ENCODE results near the gene MRPL32. TPM values are rescaled to one million over a fixed set of nuclear protein-coding genes. Genes with fewer than 3 reads are reported as not detected.

MRPL32 gene
- total RNA-seq, 1 experiment from 2014 or later = 47.5 TPM

DNA sequence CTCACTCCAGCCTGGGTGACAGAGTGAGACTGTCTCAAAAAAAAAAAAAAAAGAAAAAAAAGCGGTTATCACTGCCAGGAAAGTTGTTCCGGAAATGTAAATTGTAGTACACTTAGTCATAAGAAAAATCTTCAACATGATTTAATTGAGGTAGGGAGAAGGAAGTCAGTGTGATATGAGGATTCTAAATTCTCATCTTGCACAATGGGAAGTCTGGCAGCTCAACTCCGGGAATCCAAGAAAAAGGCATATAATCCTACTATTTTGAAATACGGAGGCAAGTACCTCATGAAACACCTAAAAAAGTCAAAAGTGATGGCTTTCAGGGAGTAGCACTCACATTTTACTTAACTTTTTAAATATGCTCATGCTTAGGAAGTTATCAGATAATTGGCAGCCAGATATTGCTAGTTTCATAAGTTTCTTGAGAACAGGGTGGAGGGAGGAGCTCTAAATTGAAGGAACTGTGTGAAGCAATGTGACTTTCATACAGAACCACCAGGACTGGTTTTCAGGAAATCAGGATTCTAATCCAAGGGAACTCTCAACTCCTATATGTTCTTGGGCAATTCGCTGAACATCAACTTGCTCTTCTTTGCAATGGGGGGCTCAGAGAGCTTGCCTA lies 17.6 kb upstream of the MRPL32 start:
- Histone ChIP-seq H3K79me2 (ENCODE audit: insufficient read depth, low read length) (peaks cover 6% of the 10 kb centered on the region; the same call in 1 of the 2 replicates), H3K36me3 (ENCODE audit: control insufficient read depth in 1 of 2, insufficient read depth in 2 of 2, low read length in 2 of 2) (peaks cover 17 to 28% of the 10 kb centered on the region in 2 experiments), H3K4me1 (ENCODE audit: control insufficient read depth in 1 of 2, insufficient read depth in 2 of 2, low read length in 2 of 2) (peaks cover 0 to 17% of the 10 kb centered on the region in 2 experiments; a peak in 2 of 4 replicates), H2AFZ (ENCODE audit: low read depth, low read length, poor library complexity, severe bottlenecking) (no peak overlapping the region), H3K4me2 (ENCODE audit: low read length) (no peak overlapping the region), H3K4me3 (replicated peaks in 1 of 2; ENCODE audit: low read depth in 1 of 2, low read length in 2 of 2) (no peak overlapping the region), H3K9me3 (ENCODE audit: control insufficient read depth in 1 of 2, insufficient read depth in 1 of 2, low read depth in 1 of 2, low read length in 2 of 2) (no peaks in the 10 kb centered on the region), H3K9ac (ENCODE audit: low read length) (no peak overlapping the region), H3K27me3 (ENCODE audit: insufficient read depth, low read length) (no peaks in the 10 kb centered on the region), H4K20me1 (ENCODE audit: insufficient read depth) (no peaks in the 10 kb centered on the region), H3K27ac (ENCODE audit: low read depth, low read length) (no peak overlapping the region), H3K9me2 (ENCODE audit: insufficient read depth) (no peaks in the 10 kb centered on the region)
- CTCF ChIA-PET = no interaction called here
- RAD21 ChIA-PET (ENCODE audit: low non-redundant PET in 1 of 2, low total read pairs in 2 of 2, uncharacterized antibody in 2 of 2, unreplicated experiment in 2 of 2) = no interaction called here
- DNase-seq (ENCODE audit: low read depth, low spot score) = no peak
- BruUV-seq (replicated peaks) = no TSS peak
- ATAC-seq = no peak
- TF ChIP-seq ELF1 (IDR thresholded peaks at IDR 0.05; ENCODE audit: borderline replicate concordance, low read depth) = no peak
- TF ChIP-seq, protein P1, sequence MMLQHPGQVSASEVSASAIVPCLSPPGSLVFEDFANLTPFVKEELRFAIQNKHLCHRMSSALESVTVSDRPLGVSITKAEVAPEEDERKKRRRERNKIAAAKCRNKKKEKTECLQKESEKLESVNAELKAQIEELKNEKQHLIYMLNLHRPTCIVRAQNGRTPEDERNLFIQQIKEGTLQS (IDR thresholded peaks at IDR 0.05) = no peak
- TF ChIP-seq, protein P2, sequence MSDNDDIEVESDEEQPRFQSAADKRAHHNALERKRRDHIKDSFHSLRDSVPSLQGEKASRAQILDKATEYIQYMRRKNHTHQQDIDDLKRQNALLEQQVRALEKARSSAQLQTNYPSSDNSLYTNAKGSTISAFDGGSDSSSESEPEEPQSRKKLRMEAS (IDR thresholded peaks at IDR 0.05) = no peak
- TF ChIP-seq CBX3 (IDR thresholded peaks at IDR 0.05; ENCODE audit: low read depth) = no peak
- TF ChIP-seq, protein P3, sequence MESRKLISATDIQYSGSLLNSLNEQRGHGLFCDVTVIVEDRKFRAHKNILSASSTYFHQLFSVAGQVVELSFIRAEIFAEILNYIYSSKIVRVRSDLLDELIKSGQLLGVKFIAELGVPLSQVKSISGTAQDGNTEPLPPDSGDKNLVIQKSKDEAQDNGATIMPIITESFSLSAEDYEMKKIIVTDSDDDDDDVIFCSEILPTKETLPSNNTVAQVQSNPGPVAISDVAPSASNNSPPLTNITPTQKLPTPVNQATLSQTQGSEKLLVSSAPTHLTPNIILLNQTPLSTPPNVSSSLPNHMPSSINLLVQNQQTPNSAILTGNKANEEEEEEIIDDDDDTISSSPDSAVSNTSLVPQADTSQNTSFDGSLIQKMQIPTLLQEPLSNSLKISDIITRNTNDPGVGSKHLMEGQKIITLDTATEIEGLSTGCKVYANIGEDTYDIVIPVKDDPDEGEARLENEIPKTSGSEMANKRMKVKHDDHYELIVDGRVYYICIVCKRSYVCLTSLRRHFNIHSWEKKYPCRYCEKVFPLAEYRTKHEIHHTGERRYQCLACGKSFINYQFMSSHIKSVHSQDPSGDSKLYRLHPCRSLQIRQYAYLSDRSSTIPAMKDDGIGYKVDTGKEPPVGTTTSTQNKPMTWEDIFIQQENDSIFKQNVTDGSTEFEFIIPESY (IDR thresholded peaks at IDR 0.05; ENCODE audit: extremely low read depth, insufficient replicate concordance, low read length) = no peak
- no peak for TF ChIP-seq FOSL1 (IDR thresholded peaks at IDR 0.05; ENCODE audit: low read depth)
- TF ChIP-seq, protein P4, sequence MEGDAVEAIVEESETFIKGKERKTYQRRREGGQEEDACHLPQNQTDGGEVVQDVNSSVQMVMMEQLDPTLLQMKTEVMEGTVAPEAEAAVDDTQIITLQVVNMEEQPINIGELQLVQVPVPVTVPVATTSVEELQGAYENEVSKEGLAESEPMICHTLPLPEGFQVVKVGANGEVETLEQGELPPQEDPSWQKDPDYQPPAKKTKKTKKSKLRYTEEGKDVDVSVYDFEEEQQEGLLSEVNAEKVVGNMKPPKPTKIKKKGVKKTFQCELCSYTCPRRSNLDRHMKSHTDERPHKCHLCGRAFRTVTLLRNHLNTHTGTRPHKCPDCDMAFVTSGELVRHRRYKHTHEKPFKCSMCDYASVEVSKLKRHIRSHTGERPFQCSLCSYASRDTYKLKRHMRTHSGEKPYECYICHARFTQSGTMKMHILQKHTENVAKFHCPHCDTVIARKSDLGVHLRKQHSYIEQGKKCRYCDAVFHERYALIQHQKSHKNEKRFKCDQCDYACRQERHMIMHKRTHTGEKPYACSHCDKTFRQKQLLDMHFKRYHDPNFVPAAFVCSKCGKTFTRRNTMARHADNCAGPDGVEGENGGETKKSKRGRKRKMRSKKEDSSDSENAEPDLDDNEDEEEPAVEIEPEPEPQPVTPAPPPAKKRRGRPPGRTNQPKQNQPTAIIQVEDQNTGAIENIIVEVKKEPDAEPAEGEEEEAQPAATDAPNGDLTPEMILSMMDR (IDR thresholded peaks at IDR 0.05 in 2 of 3, conservative IDR thresholded peaks at IDR 0.05 in 1 of 3; ENCODE audit: borderline replicate concordance in 1 of 3, insufficient read depth in 1 of 3, low read depth in 2 of 3, low read length in 2 of 3) = no peak
- no peak for TF ChIP-seq SRF (IDR thresholded peaks at IDR 0.05; ENCODE audit: low read depth)
- no peak for TF ChIP-seq RAD21 (IDR thresholded peaks at IDR 0.05; ENCODE audit: low read depth)
- TF ChIP-seq TCF7L2 (IDR thresholded peaks at IDR 0.05; ENCODE audit: borderline replicate concordance, extremely low read depth, insufficient read depth, insufficient read length) = no peak
- no peak for TF ChIP-seq SP1 (IDR thresholded peaks at IDR 0.05; ENCODE audit: low read depth)
- no peak for TF ChIP-seq POLR2AphosphoS5 (IDR thresholded peaks at IDR 0.05; ENCODE audit: low read depth, low read length)
- POLR2A ChIA-PET = no interaction called here
- intact Hi-C loops (cut with micrococcal nuclease) = no loop called here

All from HCT116 (cell line).